Heart right ventricle (tissue), 16 donors: ENCODE data around the gene TTLL5. TPM values are rescaled to one million over a fixed set of nuclear protein-coding genes. Genes with fewer than 3 reads are reported as not detected.

Experiments
- ATAC-seq, 8 donors: fragments of 200-7000 bp; cut with Tn5 transposase; one replicate each; pipeline ENCODE4 v1.9.1; 2020; ENCODE audit warnings: mild to moderate bottlenecking in 8 of 8, moderate library complexity in 8 of 8, moderate number of reproducible peaks in 1 of 8
- DNase-seq, 2 donors: peaks; one replicate each; pipeline ENCODE4 v3.0.0-alpha.2; 2020
- H3K27ac ChIP-seq, 10 donors: fragments of 200-600 bp; sonication (generic) in 2 of 10; one replicate each; pipeline versions ENCODE4 v1.5.0 to v1.8.0; 2020 to 2022; ENCODE audit warnings: mild to moderate bottlenecking in 3 of 10
- H3K27me3 ChIP-seq, 7 donors: fragments of 200-600 bp; one replicate each; pipeline ENCODE4 v1.8.0; 2021 to 2022; ENCODE audit warnings: mild to moderate bottlenecking in 2 of 7
- H3K36me3 ChIP-seq, 9 donors: fragments of 200-600 bp; sonication (generic) in 1 of 9; one replicate each; pipeline versions ENCODE4 v1.5.0 to v1.8.0; 2020 to 2022; ENCODE audit warnings: mild to moderate bottlenecking in 2 of 9
- H3K4me1 ChIP-seq, 9 donors: fragments of 200-600 bp; sonication (generic) in 1 of 9; one replicate each; pipeline versions ENCODE4 v1.5.0 to v1.8.0; 2020 to 2022; ENCODE audit warnings: mild to moderate bottlenecking in 4 of 9
- H3K4me3 ChIP-seq, 10 donors: fragments of 200-600 bp; sonication (generic) in 2 of 10; one replicate each; pipeline versions ENCODE4 v1.5.0 to v1.8.0; 2020 to 2022; ENCODE audit warnings: mild to moderate bottlenecking in 7 of 10, moderate library complexity in 2 of 10
- H3K9me3 ChIP-seq, 11 donors: fragments of 200-600 bp in 10 of 11; sonication (generic) in 2 of 11; one replicate each; pipeline versions ENCODE4 v1.5.0 to v1.8.0; 2013 to 2022; ENCODE audit warnings: mild to moderate bottlenecking in 2 of 11, control low read depth in 1 of 11, moderate library complexity in 1 of 11
- CTCF ChIP-seq, 9 donors: fragments of 200-600 bp; sonication (generic) in 2 of 9; IDR thresholded peaks; one replicate each; pipeline versions ENCODE4 v1.5.0 to v1.8.0; 2021 to 2022; ENCODE audit warnings: antibody characterized with exemption in 9 of 9, mild to moderate bottlenecking in 5 of 9, moderate library complexity in 1 of 9
- WGBS, 2 donors: extraction: QIAGEN DNeasy Blood & Tissue Kit; methylation state at CpG; one replicate each; pipeline ENCODE4 v1.1.7; 2013; ENCODE audit warnings: inconsistent platforms in 1 of 2; 5-methylcytosine and 5-hydroxymethylcytosine counted together
- intact Hi-C, 10 donors: fragments of 100-400 bp; cut with DNase I; formaldehyde crosslinking; loops; one replicate each; pipeline versions ENCODE4 v1.11.1 to v1.14.2; 2022
- polyA plus RNA-seq, 2 donors: library from polyadenylated mRNA; stranded (reverse); fragments of 200-250 nt; gene quantifications; one replicate each; pipeline ENCODE4 v1.2.3, GENCODE V29; 2013
- total RNA-seq, 10 donors: library from RNA; stranded (reverse); fragmentation: NEBNext Ultra II Directional in 3 of 10; extraction: Animal tissue kit (Norgen Biotek cat#: 25700) in 3 of 10; gene quantifications; one replicate each; pipeline versions ENCODE4 v1.2.1 to v1.2.4, GENCODE V29; 2021 to 2023
- donor health status: Arrhythmogenic right ventricular cardiomyopathy.
- donor health status: ischemic (EF 13 %, LVEDD 7.1; RV severe dilation, severe dysfunction).
- donor health status: healthy with polysubstance abuse.
- donor health status: DM: no; HTN: yes; CAD: no.
- donor health status: DM: no; HTN: no; CAD: no.
- donor health status: ischemic (EF 25% LVEDD 6.9; RV normal size, moderate dysfunction).
- donor health status: ischemic (EF 25% LVEDD 5.7; RV mildly dilated, moderate dysfunction).
- donor health status: healthy.
- donor health status: DM: yes; HTN: yes; CAD: no.
- donor health status: Ischemic cardiomyopathy.
- donor health status: ischemic (EF 35%, LVEDD 5.7; RV mildly dilated, moderate dysfunction).
- donor health status: nonischemic (EF 11% LVEDD 7.7; RV severe dilation, severe dysfunction).
- donor health status: DM: yes; HTN: yes; CAD: no.
- donor health status: PGD.
- donor health status: ischemic (EF 29% LVEDD 5.4; RV normal size, mild dysfunction).
- donor health status: nonischemic (EF 23%, LVEDD 6.1; RV moderate dilation, normal function).

Gene TTLL5
- total and polyA plus RNA-seq, 12 donors, result 5.6 to 24.7 (median 17.6) TPM

GRCh38 chr14:75896341-75896740 lies 235.3 kb downstream of the TTLL5 start:
- DNase-seq, result no peak
- no peaks in the 10 kb centered on the region for H3K27me3 ChIP-seq
- no peak for TF ChIP-seq CTCF (IDR thresholded peaks at IDR 0.05)
- H3K9me3 ChIP-seq, result no peaks in the 10 kb centered on the region
- intact Hi-C loops, result no loop called here
- 65 to 68% methylated on average over 2 of the region's 2 CpGs for WGBS, 2 donors
- no peak overlapping the region for H3K27ac ChIP-seq
- no peak for ATAC-seq
- H3K4me3 ChIP-seq, result no peak overlapping the region
- H3K36me3 ChIP-seq, result no peaks in the 10 kb centered on the region
- peaks cover 0 to 6% (median 0%) of the 10 kb centered on the region in 9 donors for H3K4me1 ChIP-seq

- no peak for TF ChIP-seq CTCF (IDR thresholded peaks at IDR 0.05)
- Histone ChIP-seq H3K27ac (peak overlapping the region in 1 of 10 donors; percentile 46), H3K9me3 (no peaks in the 10 kb centered on the region), H3K4me1 (peaks cover 0 to 27% (median 13%) of the 10 kb centered on the region in 9 donors), H3K36me3 (peaks cover 0 to 8% (median 0%) of the 10 kb centered on the region in 9 donors), H3K4me3 (no peak overlapping the region), H3K27me3 (no peaks in the 10 kb centered on the region)
- 89 to 90% methylated on average over 3 of the region's 3 CpGs for WGBS, 2 donors
- ATAC-seq (no peak), DNase-seq (no peak)
- intact Hi-C loops, result loop anchor here in 8 of 10 donors (10.0 kb wide), 4 partner anchors 110 to 480 kb away; no protein-coding TSS in a partner anchor
These were observed 243.3 kb downstream of the TTLL5 start for GRCh38 chr14:75904311-75904710.

- H3K36me3 ChIP-seq, result peaks cover 0 to 8% (median 0%) of the 10 kb centered on the region in 9 donors
- H3K9me3 ChIP-seq, result no peaks in the 10 kb centered on the region
- no peaks in the 10 kb centered on the region for H3K27me3 ChIP-seq
- intact Hi-C loops, result loop anchor here in 9 of 10 donors (5.0 to 10.0 kb wide), 6 partner anchors 72 to 479 kb away; partner anchors contain the start of gene TGFB3 (in 2 of the 9)
- no peak overlapping the region for H3K4me3 ChIP-seq
- H3K4me1 ChIP-seq, result peaks cover 0 to 27% (median 13%) of the 10 kb centered on the region in 9 donors
- 49 to 52% methylated on average over 7 of the region's 7 CpGs for WGBS, 2 donors
- H3K27ac ChIP-seq, result peak overlapping the region in 7 of 10 donors; percentile 3 to 49 (median 31)
- DNase-seq (peak in 1 of 2 donors; percentile 65), ATAC-seq (peak in 7 of 8 donors; percentile 25 to 71 (median 56))
- TF ChIP-seq CTCF (IDR thresholded peaks at IDR 0.05), result no peak
These were observed 244.3 kb downstream of the TTLL5 start for GRCh38 chr14:75905147-75905904.

- intact Hi-C loops, result loop anchor here (1.0 to 10.0 kb wide), 12 partner anchors 71 to 479 kb away; partner anchors contain the start of gene TGFB3 (in 4 of the 10)
- no peak for TF ChIP-seq CTCF (IDR thresholded peaks at IDR 0.05)
- H3K27me3 ChIP-seq, result no peaks in the 10 kb centered on the region
These were observed 245.2 kb downstream of the TTLL5 start for GRCh38 chr14:75906228-75906627.

More at GRCh38 chr14:75906228-75906627, 245.2 kb downstream of the TTLL5 start:
- Histone ChIP-seq H3K27ac (peak overlapping the region in 1 of 10 donors; percentile 6), H3K9me3 (no peaks in the 10 kb centered on the region), H3K4me1 (peaks cover 0 to 27% (median 13%) of the 10 kb centered on the region in 9 donors), H3K4me3 (no peak overlapping the region), H3K36me3 (peaks cover 0 to 8% (median 0%) of the 10 kb centered on the region in 9 donors)
- no peak for DNase-seq
- ATAC-seq, result no peak
- WGBS, 2 donors, result 83 to 84% methylated on average over 5 of the region's 5 CpGs
